Gastroesophageal sphincter (tissue), 4 donors: ENCODE data around the gene TSPEAR. TPM values are rescaled to one million over a fixed set of nuclear protein-coding genes. Genes with fewer than 3 reads are reported as not detected.

Source experiments
- ATAC-seq: fragments of 150-250 bp; one replicate; pipeline ENCODE4 v1.9.1; 2016; ENCODE audit warnings: mild to moderate bottlenecking, moderate library complexity
- H3K27ac ChIP-seq, 4 donors: fragments of 200-600 bp; sonication (generic) in 3 of 4; 1 replicate in 3 of 4; 2 replicates in 1 of 4; pipeline ENCODE4 v1.5.1; 2016 to 2019
- H3K27me3 ChIP-seq: fragments of 200-600 bp; sonication (generic); one replicate; pipeline ENCODE4 v1.5.1; 2019
- H3K36me3 ChIP-seq, 2 donors: fragments of 200-600 bp; sonication (generic); one replicate each; pipeline ENCODE4 v1.5.1; 2019; ENCODE audit warnings: control low read depth in 1 of 2
- H3K4me1 ChIP-seq, 3 donors: fragments of 200-600 bp; sonication (generic); 1 replicate in 2 of 3; 2 replicates in 1 of 3; pipeline ENCODE4 v1.5.1; 2016 to 2019; ENCODE audit warnings: control low read depth in 2 of 3
- H3K4me3 ChIP-seq, 2 donors: fragments of 200-600 bp; sonication (generic); one replicate each; pipeline ENCODE4 v1.5.1; 2019; ENCODE audit warnings: mild to moderate bottlenecking in 1 of 2, moderate library complexity in 1 of 2
- H3K9me3 ChIP-seq, 3 donors: fragments of 200-600 bp; sonication (generic); one replicate each; pipeline ENCODE4 v1.5.1; 2017 to 2019; ENCODE audit warnings: control low read depth in 2 of 3
- EP300 ChIP-seq: sonication (generic); formaldehyde crosslinking; IDR thresholded peaks from one replicate; pipeline ENCODE4 v1.6.1; 2017; ENCODE audit warnings: antibody characterized with exemption, mild to moderate bottlenecking
- POLR2A ChIP-seq, 2 donors: fragments of 450-650 bp; IDR thresholded peaks; one replicate each; pipeline ENCODE4 v1.6.1; 2017; ENCODE audit warnings: antibody characterized with exemption in 2 of 2, mild to moderate bottlenecking in 2 of 2, moderate library complexity in 1 of 2
- POLR2AphosphoS5 ChIP-seq: sonication (generic); formaldehyde crosslinking; IDR thresholded peaks from one replicate; pipeline ENCODE4 v1.6.1; 2017; ENCODE audit warnings: antibody characterized with exemption
- WGBS, 2 donors: methylation state at CpG; one replicate each; pipeline ENCODE4 v1.1.5; 2018; ENCODE audit warnings: low coverage in 1 of 2; 5-methylcytosine and 5-hydroxymethylcytosine counted together
- total RNA-seq, 4 donors: library from RNA; depleted of rRNA; stranded (reverse); fragments of >200 nt; gene quantifications; one replicate each; pipeline ENCODE4 v1.1.0, GENCODE V29; 2016
- TF ChIP-seq, protein P1 (sequence below), 4 experiments: fragments of 200-600 bp in 2 of 4; fragments of 450-650 bp in 2 of 4; sonication (generic) in 1 of 4; IDR thresholded peaks; one replicate each; pipeline ENCODE4 v1.5.1; 2017 to 2019; ENCODE audit warnings: antibody characterized with exemption in 4 of 4, mild to moderate bottlenecking in 2 of 4, moderate library complexity in 2 of 4

The TSPEAR gene
- total RNA-seq, 4 donors from 2014 or later: not detected

DNA sequence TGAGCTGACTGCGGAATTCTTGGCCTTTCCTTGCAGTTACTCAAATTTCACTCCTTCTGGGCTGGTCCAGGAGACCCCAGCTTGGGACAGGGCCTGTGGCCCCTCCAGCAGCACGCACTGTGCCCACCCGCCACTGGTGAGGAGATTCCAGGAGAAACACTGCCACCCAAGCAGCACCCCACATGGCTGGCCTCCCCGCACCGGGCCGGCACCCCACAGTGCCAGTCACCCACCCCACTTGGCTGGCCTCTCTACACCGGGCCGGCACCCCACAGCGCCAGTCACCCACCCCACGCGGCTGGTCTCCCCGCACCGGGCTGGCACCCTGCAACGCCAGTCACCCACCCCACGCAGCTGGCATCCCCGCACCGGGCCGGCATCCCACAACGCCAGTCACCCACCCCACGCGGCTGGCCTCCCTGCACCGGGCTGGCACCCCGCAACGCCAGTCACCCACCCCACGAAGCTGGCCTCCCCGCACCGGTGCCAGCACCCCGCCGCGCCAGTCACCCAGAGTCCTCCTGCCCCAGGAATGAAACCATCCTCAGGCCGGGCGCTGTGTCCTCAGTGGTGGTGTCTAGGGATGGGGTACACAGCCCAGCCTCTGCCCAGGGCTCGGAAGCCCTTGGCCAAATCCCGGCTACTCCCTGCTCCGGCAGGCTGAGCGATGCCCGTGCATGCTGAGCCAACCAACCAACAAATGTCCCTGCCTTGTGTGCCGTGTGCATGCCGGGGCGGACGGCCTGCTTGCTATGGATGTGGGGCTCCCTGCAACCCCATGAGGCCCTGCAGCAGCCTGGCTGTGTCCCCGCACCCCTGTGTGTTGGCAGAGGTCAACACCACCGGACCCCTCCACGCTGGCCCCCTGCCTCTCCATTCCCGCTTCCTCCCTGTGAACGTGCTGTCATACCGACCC, 38.6 kb upstream of the TSPEAR start:
- Histone ChIP-seq H3K4me1 (no peaks in the 10 kb centered on the region), H3K4me3 (no peak overlapping the region), H3K27ac (no peak overlapping the region), H3K27me3 (peaks cover 50% of the 10 kb centered on the region), H3K36me3 (no peaks in the 10 kb centered on the region), H3K9me3 (peaks cover 0 to 12% (median 0%) of the 10 kb centered on the region in 3 donors)
- no peak for TF ChIP-seq EP300
- no peak for TF ChIP-seq POLR2AphosphoS5
- TF ChIP-seq POLR2A (IDR thresholded peaks at IDR 0.05): no peak
- TF ChIP-seq, protein P1, sequence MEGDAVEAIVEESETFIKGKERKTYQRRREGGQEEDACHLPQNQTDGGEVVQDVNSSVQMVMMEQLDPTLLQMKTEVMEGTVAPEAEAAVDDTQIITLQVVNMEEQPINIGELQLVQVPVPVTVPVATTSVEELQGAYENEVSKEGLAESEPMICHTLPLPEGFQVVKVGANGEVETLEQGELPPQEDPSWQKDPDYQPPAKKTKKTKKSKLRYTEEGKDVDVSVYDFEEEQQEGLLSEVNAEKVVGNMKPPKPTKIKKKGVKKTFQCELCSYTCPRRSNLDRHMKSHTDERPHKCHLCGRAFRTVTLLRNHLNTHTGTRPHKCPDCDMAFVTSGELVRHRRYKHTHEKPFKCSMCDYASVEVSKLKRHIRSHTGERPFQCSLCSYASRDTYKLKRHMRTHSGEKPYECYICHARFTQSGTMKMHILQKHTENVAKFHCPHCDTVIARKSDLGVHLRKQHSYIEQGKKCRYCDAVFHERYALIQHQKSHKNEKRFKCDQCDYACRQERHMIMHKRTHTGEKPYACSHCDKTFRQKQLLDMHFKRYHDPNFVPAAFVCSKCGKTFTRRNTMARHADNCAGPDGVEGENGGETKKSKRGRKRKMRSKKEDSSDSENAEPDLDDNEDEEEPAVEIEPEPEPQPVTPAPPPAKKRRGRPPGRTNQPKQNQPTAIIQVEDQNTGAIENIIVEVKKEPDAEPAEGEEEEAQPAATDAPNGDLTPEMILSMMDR (IDR thresholded peaks at IDR 0.05): no peak
- 43 to 64% methylated on average over 6 of the region's 47 CpGs for WGBS, 2 donors
- ATAC-seq: no peak

DNA sequence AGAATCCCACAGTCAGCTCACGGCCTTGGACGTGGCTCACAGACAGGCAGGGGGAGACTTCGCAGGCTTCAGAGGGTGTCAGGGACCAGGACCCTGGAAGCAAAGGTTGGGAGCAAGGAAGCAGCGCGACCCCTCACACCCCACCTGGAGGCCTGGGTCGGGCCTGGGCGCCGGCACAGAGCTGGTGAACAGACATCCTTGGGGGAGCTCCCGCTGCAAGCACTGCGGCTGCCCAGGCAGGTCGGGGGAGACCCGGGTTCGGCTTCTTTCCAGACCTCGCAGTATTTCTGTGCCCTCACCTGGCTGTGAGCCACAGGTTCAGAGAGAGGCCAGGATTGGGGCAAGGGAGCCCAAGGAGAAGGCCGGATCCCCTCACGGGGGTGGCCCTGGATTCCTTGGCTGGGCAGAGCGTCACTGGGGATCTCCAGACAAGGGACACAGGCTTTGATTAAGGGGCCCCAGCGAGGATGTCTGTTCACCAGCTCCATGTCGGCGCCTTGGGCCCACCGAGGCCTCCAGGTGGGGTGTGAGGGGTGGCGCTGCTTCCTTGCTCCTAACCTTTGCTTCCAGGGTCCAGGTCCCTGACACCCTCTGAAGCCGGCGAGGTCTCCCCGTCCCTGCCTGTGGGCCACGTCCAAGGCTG, 37.9 kb upstream of the TSPEAR start:
- WGBS, 2 donors: 70 to 72% methylated on average over 8 to 11 of the region's 26 CpGs
- ATAC-seq: no peak
- Histone ChIP-seq H3K9me3 (peaks cover 0 to 5% (median 0%) of the 10 kb centered on the region in 3 donors), H3K27me3 (peaks cover 50% of the 10 kb centered on the region), H3K36me3 (no peaks in the 10 kb centered on the region), H3K27ac (no peak overlapping the region), H3K4me1 (no peaks in the 10 kb centered on the region), H3K4me3 (no peak overlapping the region)
- TF ChIP-seq, protein P1 (IDR thresholded peaks at IDR 0.05): no peak
- TF ChIP-seq POLR2AphosphoS5: no peak
- no peak for TF ChIP-seq POLR2A (IDR thresholded peaks at IDR 0.05)
- no peak for TF ChIP-seq EP300

DNA sequence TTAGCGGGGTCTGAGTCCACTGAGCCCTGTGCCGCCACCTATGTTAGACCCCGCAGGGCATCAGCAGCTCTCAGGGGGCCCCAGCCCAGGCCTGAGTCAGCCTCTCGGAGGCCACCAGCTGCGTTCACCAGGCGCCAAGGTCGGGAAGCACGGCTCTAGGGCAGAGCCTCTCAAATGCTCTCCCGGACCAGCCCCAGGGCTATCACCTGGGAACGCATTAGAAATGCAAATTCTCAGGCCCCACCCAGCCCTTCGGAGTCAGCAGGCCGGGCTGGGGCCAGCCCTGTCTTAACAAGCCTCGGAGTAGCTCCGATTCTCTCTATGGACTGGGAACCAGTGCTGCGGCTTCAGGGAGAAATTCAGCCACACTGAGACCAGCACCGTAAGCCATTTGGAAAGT, 37.2 kb upstream of the TSPEAR start:
- no peaks in the 10 kb centered on the region for H3K36me3 ChIP-seq
- no peak for TF ChIP-seq POLR2AphosphoS5
- TF ChIP-seq, protein P1 (IDR thresholded peaks at IDR 0.05): no peak
- no peak for TF ChIP-seq POLR2A (IDR thresholded peaks at IDR 0.05)
- no peak for TF ChIP-seq EP300
- H3K27ac ChIP-seq: no peak overlapping the region
- no peak for ATAC-seq
- H3K9me3 ChIP-seq: no peaks in the 10 kb centered on the region
- peaks cover 50% of the 10 kb centered on the region for H3K27me3 ChIP-seq
- H3K4me1 ChIP-seq: no peaks in the 10 kb centered on the region
- no peak overlapping the region for H3K4me3 ChIP-seq
- WGBS, 2 donors: 58% methylated on average over 3 of the region's 16 CpGs; no CpG with 5 or more reads in 1 of the 2 donors

DNA sequence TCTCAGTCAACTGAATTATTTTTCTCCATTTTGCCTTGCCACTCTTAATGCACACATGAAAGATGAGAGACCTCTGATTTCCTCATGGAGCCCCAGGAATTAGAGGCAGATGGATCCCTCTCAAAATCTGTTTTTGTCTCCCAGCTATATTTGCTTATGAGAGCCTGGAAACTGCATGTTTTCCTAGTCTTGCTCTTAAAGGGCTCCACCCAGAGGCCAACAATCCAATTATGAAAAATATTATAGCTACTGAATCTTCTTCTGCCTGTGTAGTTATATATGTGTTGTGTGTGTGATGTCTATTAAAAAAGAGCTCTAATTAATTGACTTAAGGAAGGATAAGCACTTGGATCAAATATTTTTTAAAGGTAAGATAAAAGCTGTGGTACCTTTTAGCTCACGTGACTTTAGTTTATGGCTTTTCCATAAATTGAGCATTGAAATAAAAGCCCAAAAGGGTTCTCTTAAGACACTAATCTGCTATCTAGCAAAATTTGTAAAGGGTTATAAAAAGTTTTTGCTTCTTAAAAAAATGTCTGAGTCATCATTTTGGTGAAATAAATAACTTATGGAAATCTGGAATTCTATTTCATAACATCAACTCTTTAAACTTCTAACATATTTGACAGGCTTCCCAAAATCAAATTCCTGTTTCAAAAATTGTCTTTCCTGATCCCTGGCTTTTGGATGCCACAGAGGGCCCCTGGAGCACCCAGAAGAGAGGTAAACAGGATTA, 31.2 kb upstream of the TSPEAR start:
- ATAC-seq: no peak
- Histone ChIP-seq H3K4me1 (no peaks in the 10 kb centered on the region), H3K36me3 (no peaks in the 10 kb centered on the region), H3K27me3 (peaks cover 8% of the 10 kb centered on the region), H3K27ac (no peak overlapping the region), H3K9me3 (peaks cover 0 to 30% (median 0%) of the 10 kb centered on the region in 3 donors), H3K4me3 (no peak overlapping the region)
- no peak for TF ChIP-seq POLR2AphosphoS5
- TF ChIP-seq POLR2A (IDR thresholded peaks at IDR 0.05): no peak
- no peak for TF ChIP-seq EP300
- TF ChIP-seq, protein P1 (IDR thresholded peaks at IDR 0.05): no peak
- 89 to 100% methylated on average over 1 of the region's 1 CpG for WGBS, 2 donors
